IPS DF 6.9 (cell line): ENCODE results near the gene FBRSL1.
"Not testable (repeated sequence)": the region's sequence is repeated elsewhere in the genome, so short reads cannot be mapped to it uniquely, and the experiment has no call there.

Source experiments
- DNase-seq: peaks from one replicate; pipeline ENCODE4 v3.0.0-alpha.2; 2013; ENCODE audit warnings: low read depth, low spot score
- H3K27ac ChIP-seq: one replicate; pipeline ENCODE4 v1.5.1; 2013; ENCODE audit warnings: low read length, control low read depth
- H3K27me3 ChIP-seq: 2 replicates; pipeline ENCODE4 v1.6.1; 2013; ENCODE audit warnings: mild to moderate bottlenecking, low read length; ENCODE audit not compliant: control insufficient read depth, insufficient read depth
- H3K36me3 ChIP-seq: 2 replicates; pipeline ENCODE4 v1.6.1; 2013; ENCODE audit warnings: low read length; ENCODE audit not compliant: control insufficient read depth, insufficient read depth
- H3K4me1 ChIP-seq: 2 replicates; pipeline ENCODE4 v1.6.1; 2013; ENCODE audit warnings: low read length; ENCODE audit not compliant: control insufficient read depth, insufficient read depth
- H3K4me3 ChIP-seq: 2 replicates; pipeline ENCODE4 v1.5.1; 2013; ENCODE audit warnings: mild to moderate bottlenecking, low read length
- H3K9me3 ChIP-seq: 2 replicates; pipeline ENCODE4 v1.6.1; 2013; ENCODE audit warnings: low read length, inconsistent platforms; ENCODE audit not compliant: control insufficient read depth, insufficient read depth
- WGBS: extraction: QIAGEN DNeasy Blood & Tissue Kit; methylation state at CpG from one replicate; pipeline ENCODE4 v1.1.7; 2013; ENCODE audit warnings: mixed read lengths, missing lambda C conversion rate; ENCODE audit not compliant: insufficient read length, insufficient coverage; 5-methylcytosine and 5-hydroxymethylcytosine counted together

FBRSL1 gene

DNA sequence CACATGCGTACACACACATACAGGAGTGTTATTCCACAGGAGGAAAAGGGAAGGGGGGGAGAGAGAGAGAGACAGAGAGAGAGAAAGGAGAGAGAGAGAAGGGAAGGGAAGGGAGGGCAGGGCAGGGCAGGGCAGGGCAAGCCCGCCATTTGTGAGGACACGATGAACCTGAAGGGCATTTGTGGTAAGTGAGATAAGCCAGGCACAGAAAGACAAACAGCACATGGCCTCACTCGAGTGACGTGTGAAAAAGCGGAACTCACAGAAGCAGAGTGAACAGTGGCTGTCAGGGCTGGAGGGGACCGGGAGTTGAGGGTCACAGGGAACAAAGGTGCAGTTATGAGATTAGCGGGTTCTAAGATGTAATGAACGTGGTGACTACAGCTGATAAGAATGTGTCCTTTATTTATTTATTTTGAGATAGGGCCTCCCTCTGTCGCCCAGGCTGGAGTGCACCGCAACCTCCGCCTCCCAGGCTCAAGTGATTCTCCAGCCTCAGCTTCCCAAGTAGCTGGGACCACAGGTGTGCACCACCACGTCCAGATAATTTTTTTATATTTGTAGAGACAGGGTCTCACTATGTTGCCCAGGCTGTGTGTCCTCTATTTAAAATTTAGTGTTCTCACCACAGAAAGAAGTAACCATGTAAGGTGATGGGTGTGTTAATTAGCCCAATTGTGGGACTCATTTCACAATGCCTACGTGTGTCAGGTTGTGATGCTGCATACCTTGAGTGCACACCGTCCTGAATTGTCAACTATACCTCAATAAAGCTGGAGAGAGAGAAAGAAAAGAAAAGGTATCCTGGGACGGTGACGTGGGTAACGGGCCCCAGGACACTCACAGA lies 18.7 kb upstream of the FBRSL1 start:
- Histone ChIP-seq H3K4me3 (no peak overlapping the region), H3K27me3 (peaks cover 2% of the 10 kb centered on the region), H3K4me1 (no peaks in the 10 kb centered on the region; the same call in 1 of the 2 replicates), H3K9me3 (no peaks in the 10 kb centered on the region), H3K27ac (no peak overlapping the region), H3K36me3 (no peaks in the 10 kb centered on the region)
- no peak for DNase-seq
- WGBS: no CpG with 5 or more reads among the region's 18 CpGs

DNA sequence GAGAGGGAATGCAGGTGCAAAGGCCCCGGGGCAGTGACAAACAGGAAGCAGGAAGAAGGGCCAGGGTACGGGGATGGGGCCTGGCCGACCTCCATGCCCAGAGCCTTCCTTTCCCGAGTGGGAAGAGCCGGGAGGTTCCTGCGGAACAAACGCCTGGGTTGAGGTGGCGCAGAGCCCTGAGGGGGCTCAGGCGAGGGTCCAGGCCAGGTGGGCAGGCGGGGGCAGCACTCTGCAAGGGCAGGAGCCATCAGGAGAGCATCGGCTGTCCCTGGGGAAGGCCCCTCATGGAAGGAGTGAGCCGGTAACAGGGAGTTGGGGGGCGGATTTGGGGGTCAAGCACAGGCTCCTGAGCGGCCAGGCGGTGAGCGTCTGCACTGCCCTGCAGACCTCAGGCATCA lies 18.1 kb upstream of the FBRSL1 start:
- Histone ChIP-seq H3K4me3 (no peak overlapping the region), H3K4me1 (no peaks in the 10 kb centered on the region; the same call in 1 of the 2 replicates), H3K27me3 (peaks cover 2% of the 10 kb centered on the region), H3K9me3 (no peaks in the 10 kb centered on the region), H3K27ac (no peak overlapping the region), H3K36me3 (no peaks in the 10 kb centered on the region)
- no peak for DNase-seq
- WGBS: no CpG with 5 or more reads among the region's 16 CpGs

DNA sequence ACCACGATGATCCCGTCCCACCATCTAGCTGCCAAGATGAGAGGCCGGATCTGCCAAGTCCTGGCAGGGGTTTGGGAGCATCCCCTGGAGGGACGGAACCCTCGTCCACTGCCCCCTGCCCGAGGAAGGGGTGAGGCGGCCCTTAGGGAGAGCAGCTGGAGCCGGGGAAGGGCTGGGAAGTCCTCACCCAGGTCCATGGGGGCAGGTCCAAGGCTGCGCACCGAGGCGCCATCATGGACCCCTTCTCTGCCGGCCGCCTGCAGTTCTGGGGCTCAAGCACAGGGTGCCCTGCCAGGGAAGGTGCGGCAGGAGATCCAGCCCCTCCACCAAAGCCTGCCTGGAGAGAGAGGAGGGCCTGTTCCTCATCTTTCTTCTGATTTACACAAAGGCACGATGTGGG lies 17.6 kb upstream of the FBRSL1 start:
- no peak overlapping the region for H3K27ac ChIP-seq
- no peak for DNase-seq
- H3K9me3 ChIP-seq: no peaks in the 10 kb centered on the region
- H3K27me3 ChIP-seq: peaks cover 2% of the 10 kb centered on the region
- no CpG with 5 or more reads among the region's 15 CpGs for WGBS
- H3K36me3 ChIP-seq: no peaks in the 10 kb centered on the region
- H3K4me3 ChIP-seq: no peak overlapping the region
- H3K4me1 ChIP-seq: no peaks in the 10 kb centered on the region; the same call in 1 of the 2 replicates

DNA sequence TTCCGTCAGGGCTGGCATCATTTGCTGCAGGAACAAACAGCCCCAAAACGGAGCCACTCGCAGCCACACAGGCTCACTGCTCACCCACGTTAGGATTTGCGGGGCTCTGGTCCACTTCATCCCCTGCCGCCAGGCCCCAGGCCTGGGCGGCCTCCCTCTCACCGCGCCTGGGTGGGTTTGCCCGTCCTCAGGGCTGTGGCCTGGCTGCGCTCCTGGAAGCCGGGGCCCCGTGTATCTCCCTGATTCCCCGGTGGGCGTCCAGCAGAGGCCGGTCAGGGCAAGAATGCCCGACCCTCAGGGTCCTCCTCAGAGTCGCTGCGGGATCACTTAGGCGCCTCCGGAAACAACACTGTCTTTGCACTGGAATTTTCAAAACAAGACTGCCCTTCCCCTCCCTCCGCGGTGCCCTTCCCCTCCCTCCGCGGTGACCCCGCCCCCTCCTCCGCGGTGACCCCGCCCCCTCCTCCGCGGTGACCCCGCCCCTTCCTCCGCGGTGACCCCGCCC lies 15.7 kb upstream of the FBRSL1 start:
- WGBS: no CpG with 5 or more reads among the region's 35 CpGs
- Histone ChIP-seq H3K27me3 (peaks cover under 1% of the 10 kb centered on the region; the same call in 1 of the 2 replicates), H3K27ac (no peak overlapping the region), H3K4me3 (no peak overlapping the region), H3K4me1 (no peaks in the 10 kb centered on the region; the same call in 1 of the 2 replicates), H3K36me3 (no peaks in the 10 kb centered on the region), H3K9me3 (no peaks in the 10 kb centered on the region)
- no peak for DNase-seq

DNA sequence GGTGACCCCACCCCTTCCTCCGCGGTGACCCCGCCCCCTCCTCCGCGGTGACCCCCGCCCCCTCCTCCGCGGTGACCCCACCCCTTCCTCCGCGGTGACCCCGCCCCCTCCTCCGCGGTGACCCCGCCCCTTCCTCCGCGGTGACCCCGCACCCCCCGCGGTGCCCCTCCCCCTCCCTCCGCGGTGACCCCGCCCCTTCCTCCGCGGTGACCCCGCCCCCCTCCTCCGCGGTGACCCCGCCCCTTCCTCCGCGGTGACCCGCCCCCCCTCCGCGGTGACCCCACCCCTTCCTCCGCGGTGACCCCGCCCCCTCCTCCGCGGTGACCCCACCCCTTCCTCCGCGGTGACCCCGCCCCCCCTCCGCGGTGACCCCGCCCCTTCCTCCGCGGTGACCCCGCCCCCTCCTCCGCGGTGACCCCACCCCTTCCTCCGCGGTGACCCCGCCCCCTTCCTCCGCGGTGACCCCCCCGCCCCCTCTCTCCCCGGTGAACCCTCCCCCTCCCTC lies 15.1 kb upstream of the FBRSL1 start:
- WGBS: no CpG with 5 or more reads among the region's 56 CpGs
- not testable (repeated sequence) for H3K4me1 ChIP-seq, DNase-seq, H3K27me3 ChIP-seq, H3K9me3 ChIP-seq, H3K27ac ChIP-seq, H3K4me3 ChIP-seq, H3K36me3 ChIP-seq

DNA sequence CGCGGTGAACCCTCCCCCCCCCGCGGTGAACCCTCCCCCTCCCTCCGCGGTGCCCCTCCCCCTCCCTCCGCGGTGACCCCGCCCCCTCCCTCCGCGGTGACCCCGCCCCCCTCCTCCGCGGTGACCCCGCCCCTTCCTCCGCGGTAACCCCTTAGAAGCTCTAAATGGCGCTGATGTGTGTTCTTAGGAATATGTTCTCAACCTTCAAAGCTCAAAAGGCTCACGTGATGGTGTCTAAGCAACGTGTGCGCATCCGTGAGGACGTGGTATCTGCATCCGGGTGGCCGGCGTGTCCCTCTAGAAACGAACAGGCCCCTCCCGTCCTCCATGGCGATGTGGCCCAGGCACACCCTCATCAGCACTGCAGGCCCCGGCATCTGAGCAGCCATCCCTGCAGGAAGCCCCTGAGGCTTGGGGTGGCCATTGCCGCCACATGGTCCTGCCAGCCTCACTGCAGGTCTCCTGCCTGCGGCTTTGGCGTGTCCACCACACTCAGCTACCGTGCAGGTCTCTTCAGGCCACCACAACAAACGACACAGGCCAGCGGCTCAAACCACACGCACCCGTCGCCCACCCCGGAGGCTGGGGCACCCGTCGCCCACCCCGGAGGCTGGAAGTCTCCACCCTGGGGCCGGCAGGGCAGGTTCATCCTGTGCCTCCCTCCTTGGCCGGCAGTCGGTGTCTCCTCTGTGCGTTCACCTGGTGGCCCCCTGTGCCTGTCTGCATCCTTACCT lies 14.5 kb upstream of the FBRSL1 start:
- H3K9me3 ChIP-seq: no peaks in the 10 kb centered on the region
- no CpG with 5 or more reads among the region's 47 CpGs for whole genome bisulfite sequencing
- no peak overlapping the region for H3K4me3 ChIP-seq
- no peaks in the 10 kb centered on the region; the same call in 1 of the 2 replicates for H3K4me1 ChIP-seq
- no peaks in the 10 kb centered on the region; the same call in 1 of the 2 replicates for H3K36me3 ChIP-seq
- H3K27me3 ChIP-seq: peaks cover 4% of the 10 kb centered on the region; the same call in 1 of the 2 replicates
- no peak overlapping the region for H3K27ac ChIP-seq
- no peak for DNase-seq

GRCh38 chr12:132476038-132476414 lies 13.9 kb upstream of the FBRSL1 start:
- WGBS: no CpG with 5 or more reads among the region's 26 CpGs
- H3K4me1 ChIP-seq: no peaks in the 10 kb centered on the region; the same call in 1 of the 2 replicates
- no peaks in the 10 kb centered on the region for H3K9me3 ChIP-seq

DNA sequence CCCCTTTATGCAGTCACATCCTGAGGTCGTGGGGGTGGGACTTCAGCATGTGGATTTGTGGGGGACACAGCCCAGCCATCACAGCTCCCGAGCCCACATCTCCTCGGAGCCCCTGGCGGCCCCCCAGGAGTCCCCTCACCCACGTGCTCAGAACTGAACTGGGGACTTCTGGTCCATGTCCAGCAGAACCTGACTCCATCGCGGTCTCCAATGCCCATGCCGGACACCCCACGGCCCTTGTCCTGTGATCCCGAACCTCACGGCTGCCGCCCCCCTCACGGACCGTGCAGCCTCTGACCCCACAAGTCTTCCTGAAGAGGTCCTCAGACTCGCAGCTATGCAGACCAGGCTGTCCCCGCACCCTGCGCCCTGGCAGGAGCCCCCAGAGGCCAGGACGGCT lies 13.5 kb upstream of the FBRSL1 start:
- WGBS: no CpG with 5 or more reads among the region's 18 CpGs
- H3K36me3 ChIP-seq: no peaks in the 10 kb centered on the region; the same call in 1 of the 2 replicates
- DNase-seq: no peak
- H3K27ac ChIP-seq: no peak overlapping the region
- no peaks in the 10 kb centered on the region; the same call in 1 of the 2 replicates for H3K4me1 ChIP-seq
- H3K27me3 ChIP-seq: peaks cover 6% of the 10 kb centered on the region; the same call in 1 of the 2 replicates
- no peaks in the 10 kb centered on the region for H3K9me3 ChIP-seq
- no peak overlapping the region for H3K4me3 ChIP-seq

More at GRCh38 chr12:132476038-132476414, 13.9 kb upstream of the FBRSL1 start:
- DNase-seq: no peak
- Histone ChIP-seq H3K36me3 (no peaks in the 10 kb centered on the region; the same call in 1 of the 2 replicates), H3K27me3 (peaks cover 4% of the 10 kb centered on the region; the same call in 1 of the 2 replicates), H3K27ac (no peak overlapping the region), H3K4me3 (no peak overlapping the region)

DNA sequence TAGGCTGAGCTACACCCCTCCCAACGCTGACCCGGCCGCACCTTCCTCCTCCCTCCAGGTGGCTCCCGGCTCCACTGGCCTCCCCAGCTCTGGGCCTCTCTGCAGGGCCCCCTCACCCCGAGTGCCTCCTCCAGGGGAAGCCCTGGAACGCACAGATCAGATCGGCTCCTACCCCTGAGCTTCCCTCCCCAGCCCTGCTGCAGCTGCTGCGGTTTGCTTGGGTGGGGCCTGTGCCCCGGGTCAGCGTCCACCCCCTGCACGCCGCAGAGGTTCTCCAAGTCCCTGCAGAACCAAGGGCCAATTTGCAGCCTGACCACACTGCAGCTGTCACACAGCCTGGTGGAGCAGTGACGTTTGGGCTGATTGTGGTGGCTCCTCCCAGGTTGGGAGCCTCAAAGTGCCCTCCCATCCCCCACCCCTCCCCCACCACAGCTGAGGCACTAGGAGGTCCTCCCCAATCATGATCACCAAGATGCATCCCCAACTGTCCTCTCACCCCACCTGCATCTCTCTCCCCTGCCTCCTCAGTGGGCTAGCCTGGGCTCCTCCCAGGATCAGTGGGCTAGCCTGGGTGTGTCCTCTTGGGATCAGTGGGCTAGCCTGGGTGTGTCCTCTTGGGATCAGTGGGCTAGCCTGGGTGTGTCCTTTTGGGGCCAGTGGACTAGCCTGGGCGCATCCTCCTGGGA lies 12.8 kb upstream of the FBRSL1 start:
- no peaks in the 10 kb centered on the region; the same call in 1 of the 2 replicates for H3K36me3 ChIP-seq
- no CpG with 5 or more reads among the region's 14 CpGs for WGBS
- H3K9me3 ChIP-seq: no peaks in the 10 kb centered on the region
- no peaks in the 10 kb centered on the region; the same call in 1 of the 2 replicates for H3K4me1 ChIP-seq
- DNase-seq: no peak
- peaks cover 11% of the 10 kb centered on the region; the same call in 1 of the 2 replicates for H3K27me3 ChIP-seq
- no peak overlapping the region for H3K4me3 ChIP-seq
- no peak overlapping the region for H3K27ac ChIP-seq
